ENCODE measurements around the gene TBC1D2B. TPM values are rescaled to one million over a fixed set of nuclear protein-coding genes. Genes with fewer than 3 reads are reported as not detected.

The TBC1D2B gene
- polyA plus RNA-seq, 3 donors, result 5.9 to 53.3 (median 6.2) TPM

- Histone ChIP-seq H3K9me3 (replicated peaks in 1 of 2; ENCODE audit: control insufficient read depth in 1 of 2, insufficient read depth in 1 of 2, low read length in 2 of 2) (no peaks in the 10 kb centered on the region), H3K36me3 (replicated peaks in 1 of 2; ENCODE audit: control insufficient read depth in 1 of 2, insufficient read depth in 2 of 2, low read length in 2 of 2) (no peaks in the 10 kb centered on the region), H3K9ac (ENCODE audit: insufficient read depth, low read length, poor library complexity, severe bottlenecking) (peak overlapping the region; percentile 33), H3K27me3 (ENCODE audit: control insufficient read depth in 2 of 2, insufficient read depth in 2 of 2, low read length in 2 of 2) (no peaks in the 10 kb centered on the region), H3K4me2 (replicated peaks; ENCODE audit: extremely low read depth, low read length, poor library complexity, severe bottlenecking) (peak overlapping the region; percentile 46), H4K20me1 (ENCODE audit: insufficient read depth, low read length) (no peaks in the 10 kb centered on the region), H3K27ac (ENCODE audit: low read depth in 1 of 2, low read length in 2 of 2) (peak overlapping the region; percentile 65 to 73), H2AFZ (ENCODE audit: insufficient read depth, low read depth, low read length, poor library complexity, severe bottlenecking) (no peak overlapping the region), H3K79me2 (ENCODE audit: insufficient read depth, low read length) (peaks cover 6% of the 10 kb centered on the region), H3K4me3 (replicated peaks in 1 of 3; ENCODE audit: low read depth in 2 of 3, low read length in 3 of 3) (peak overlapping the region in 1 of 3 experiments; percentile 30), H3K4me1 (ENCODE audit: control insufficient read depth in 1 of 2, insufficient read depth in 2 of 2, low read length in 2 of 2) (peaks cover 36 to 54% of the 10 kb centered on the region in 2 donors)
- peak; percentile 85 to 99 (median 94) for DNase-seq
- H3K9me3 Mint-ChIP-seq, result no peaks in the 10 kb centered on the region
- H3K4me3 Mint-ChIP-seq, result peak overlapping the region; percentile 13 to 74
- peaks cover 0 to 4% (median 0%) of the 10 kb centered on the region in 3 donors for H3K27me3 Mint-ChIP-seq (ENCODE audit: low read depth in 3 of 3)
- peaks cover 44% of the 10 kb centered on the region for H3K4me1 Mint-ChIP-seq
- H3K36me3 Mint-ChIP-seq, result peaks cover 0 to 2% of the 10 kb centered on the region in 2 donors
- H3K27ac Mint-ChIP-seq, result peak overlapping the region; percentile 85 to 95 (median 89)
- TF ChIP-seq CTCF (IDR thresholded peaks at IDR 0.05), result no peak
- 80% methylated on average over 2 of the region's 5 CpGs for WGBS (ENCODE audit: insufficient coverage)
- intact Hi-C loops (cut with micrococcal nuclease), result no loop called here
Measured at GRCh38 chr15:78082106-78082742, 4.7 kb upstream of the TBC1D2B start.

- Histone ChIP-seq H3K4me1 (ENCODE audit: control insufficient read depth in 1 of 2, insufficient read depth in 2 of 2, low read length in 2 of 2) (peaks cover 51 to 63% of the 10 kb centered on the region in 2 donors), H3K4me3 (replicated peaks in 1 of 3; ENCODE audit: low read depth in 2 of 3, low read length in 3 of 3) (no peak overlapping the region)
- 100% methylated on average over 5 of the region's 8 CpGs for WGBS (ENCODE audit: insufficient coverage)
Measured at GRCh38 chr15:78080088-78080460, 2.6 kb upstream of the TBC1D2B start.

More at GRCh38 chr15:78080088-78080460, 2.6 kb upstream of the TBC1D2B start:
- H3K9me3 Mint-ChIP-seq, result no peaks in the 10 kb centered on the region
- Histone ChIP-seq H3K36me3 (replicated peaks in 1 of 2; ENCODE audit: control insufficient read depth in 1 of 2, insufficient read depth in 2 of 2, low read length in 2 of 2) (no peaks in the 10 kb centered on the region), H3K9ac (ENCODE audit: insufficient read depth, low read length, poor library complexity, severe bottlenecking) (no peak overlapping the region), H3K79me2 (ENCODE audit: insufficient read depth, low read length) (peaks cover 27% of the 10 kb centered on the region), H4K20me1 (ENCODE audit: insufficient read depth, low read length) (peaks cover 18% of the 10 kb centered on the region), H3K27me3 (ENCODE audit: control insufficient read depth in 2 of 2, insufficient read depth in 2 of 2, low read length in 2 of 2) (no peaks in the 10 kb centered on the region), H3K27ac (ENCODE audit: low read depth in 1 of 2, low read length in 2 of 2) (no peak overlapping the region), H3K9me3 (replicated peaks in 1 of 2; ENCODE audit: control insufficient read depth in 1 of 2, insufficient read depth in 1 of 2, low read length in 2 of 2) (no peaks in the 10 kb centered on the region), H2AFZ (ENCODE audit: insufficient read depth, low read depth, low read length, poor library complexity, severe bottlenecking) (no peak overlapping the region), H3K4me2 (replicated peaks; ENCODE audit: extremely low read depth, low read length, poor library complexity, severe bottlenecking) (no peak overlapping the region)
- peaks cover 57% of the 10 kb centered on the region for H3K4me1 Mint-ChIP-seq
- H3K36me3 Mint-ChIP-seq, result peaks cover 3 to 4% of the 10 kb centered on the region in 2 donors
- intact Hi-C loops (cut with micrococcal nuclease), result no loop called here
- H3K27me3 Mint-ChIP-seq (ENCODE audit: low read depth in 3 of 3), result peaks cover 0 to 4% (median 0%) of the 10 kb centered on the region in 3 donors
- no peak overlapping the region for H3K4me3 Mint-ChIP-seq
- peak overlapping the region in 1 of 7 donors; percentile 72 for H3K27ac Mint-ChIP-seq
- TF ChIP-seq CTCF (IDR thresholded peaks at IDR 0.05), result no peak
- no peak for DNase-seq

All from CD14-positive monocyte (primary cell).